Measurements from ENCODE around the gene ECT2L.

DNA sequence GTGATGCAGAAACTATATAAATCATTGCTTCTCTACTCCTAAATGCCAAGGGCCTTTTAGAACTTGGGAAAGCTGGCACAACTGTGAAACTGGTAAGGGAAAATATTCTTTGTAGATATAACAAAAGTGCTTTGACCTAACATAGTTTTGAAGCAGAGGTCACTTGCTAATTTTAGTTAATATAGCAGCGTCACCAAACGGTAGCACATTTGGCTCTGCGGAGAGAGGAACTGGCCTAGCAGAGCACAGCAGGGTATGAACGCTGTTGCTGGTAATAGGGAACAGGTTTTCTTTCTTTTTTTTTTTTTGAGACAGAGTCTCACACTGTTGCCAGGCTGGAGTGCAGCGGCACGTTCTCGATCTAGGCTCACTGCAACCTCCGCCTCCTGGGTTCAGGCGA is 67.4 kb downstream of the ECT2L start:
- TF ChIP-seq EZH2 (IDR thresholded peaks at IDR 0.05; ENCODE audit: low read depth, unreplicated experiment) (no peak), POLR2AphosphoS5 (IDR thresholded peaks at IDR 0.05; ENCODE audit: low read depth) (no peak), ZNF331 (CRISPR knock-in tag; IDR thresholded peaks at IDR 0.05; ENCODE audit: low read depth) (no peak), EZH2phosphoT487 (IDR thresholded peaks at IDR 0.05; ENCODE audit: unreplicated experiment) (no peak), CREB1 (CRISPR knock-in tag; IDR thresholded peaks at IDR 0.05; ENCODE audit: low read depth) (no peak), JUNB (IDR thresholded peaks at IDR 0.05; ENCODE audit: unreplicated experiment) (no peak), STAT1 (IDR thresholded peaks at IDR 0.05; ENCODE audit: unreplicated experiment) (no peak), NANOG (IDR thresholded peaks at IDR 0.05; ENCODE audit: borderline replicate concordance) (no peak)
- TF ChIP-seq, protein P1, sequence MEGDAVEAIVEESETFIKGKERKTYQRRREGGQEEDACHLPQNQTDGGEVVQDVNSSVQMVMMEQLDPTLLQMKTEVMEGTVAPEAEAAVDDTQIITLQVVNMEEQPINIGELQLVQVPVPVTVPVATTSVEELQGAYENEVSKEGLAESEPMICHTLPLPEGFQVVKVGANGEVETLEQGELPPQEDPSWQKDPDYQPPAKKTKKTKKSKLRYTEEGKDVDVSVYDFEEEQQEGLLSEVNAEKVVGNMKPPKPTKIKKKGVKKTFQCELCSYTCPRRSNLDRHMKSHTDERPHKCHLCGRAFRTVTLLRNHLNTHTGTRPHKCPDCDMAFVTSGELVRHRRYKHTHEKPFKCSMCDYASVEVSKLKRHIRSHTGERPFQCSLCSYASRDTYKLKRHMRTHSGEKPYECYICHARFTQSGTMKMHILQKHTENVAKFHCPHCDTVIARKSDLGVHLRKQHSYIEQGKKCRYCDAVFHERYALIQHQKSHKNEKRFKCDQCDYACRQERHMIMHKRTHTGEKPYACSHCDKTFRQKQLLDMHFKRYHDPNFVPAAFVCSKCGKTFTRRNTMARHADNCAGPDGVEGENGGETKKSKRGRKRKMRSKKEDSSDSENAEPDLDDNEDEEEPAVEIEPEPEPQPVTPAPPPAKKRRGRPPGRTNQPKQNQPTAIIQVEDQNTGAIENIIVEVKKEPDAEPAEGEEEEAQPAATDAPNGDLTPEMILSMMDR (conservative IDR thresholded peaks at IDR 0.05; ENCODE audit: low read depth in 2 of 2) = no peak
- TF ChIP-seq, protein P2, sequence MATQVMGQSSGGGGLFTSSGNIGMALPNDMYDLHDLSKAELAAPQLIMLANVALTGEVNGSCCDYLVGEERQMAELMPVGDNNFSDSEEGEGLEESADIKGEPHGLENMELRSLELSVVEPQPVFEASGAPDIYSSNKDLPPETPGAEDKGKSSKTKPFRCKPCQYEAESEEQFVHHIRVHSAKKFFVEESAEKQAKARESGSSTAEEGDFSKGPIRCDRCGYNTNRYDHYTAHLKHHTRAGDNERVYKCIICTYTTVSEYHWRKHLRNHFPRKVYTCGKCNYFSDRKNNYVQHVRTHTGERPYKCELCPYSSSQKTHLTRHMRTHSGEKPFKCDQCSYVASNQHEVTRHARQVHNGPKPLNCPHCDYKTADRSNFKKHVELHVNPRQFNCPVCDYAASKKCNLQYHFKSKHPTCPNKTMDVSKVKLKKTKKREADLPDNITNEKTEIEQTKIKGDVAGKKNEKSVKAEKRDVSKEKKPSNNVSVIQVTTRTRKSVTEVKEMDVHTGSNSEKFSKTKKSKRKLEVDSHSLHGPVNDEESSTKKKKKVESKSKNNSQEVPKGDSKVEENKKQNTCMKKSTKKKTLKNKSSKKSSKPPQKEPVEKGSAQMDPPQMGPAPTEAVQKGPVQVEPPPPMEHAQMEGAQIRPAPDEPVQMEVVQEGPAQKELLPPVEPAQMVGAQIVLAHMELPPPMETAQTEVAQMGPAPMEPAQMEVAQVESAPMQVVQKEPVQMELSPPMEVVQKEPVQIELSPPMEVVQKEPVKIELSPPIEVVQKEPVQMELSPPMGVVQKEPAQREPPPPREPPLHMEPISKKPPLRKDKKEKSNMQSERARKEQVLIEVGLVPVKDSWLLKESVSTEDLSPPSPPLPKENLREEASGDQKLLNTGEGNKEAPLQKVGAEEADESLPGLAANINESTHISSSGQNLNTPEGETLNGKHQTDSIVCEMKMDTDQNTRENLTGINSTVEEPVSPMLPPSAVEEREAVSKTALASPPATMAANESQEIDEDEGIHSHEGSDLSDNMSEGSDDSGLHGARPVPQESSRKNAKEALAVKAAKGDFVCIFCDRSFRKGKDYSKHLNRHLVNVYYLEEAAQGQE (IDR thresholded peaks at IDR 0.05; ENCODE audit: unreplicated experiment) = no peak
- TF ChIP-seq, protein P3, sequence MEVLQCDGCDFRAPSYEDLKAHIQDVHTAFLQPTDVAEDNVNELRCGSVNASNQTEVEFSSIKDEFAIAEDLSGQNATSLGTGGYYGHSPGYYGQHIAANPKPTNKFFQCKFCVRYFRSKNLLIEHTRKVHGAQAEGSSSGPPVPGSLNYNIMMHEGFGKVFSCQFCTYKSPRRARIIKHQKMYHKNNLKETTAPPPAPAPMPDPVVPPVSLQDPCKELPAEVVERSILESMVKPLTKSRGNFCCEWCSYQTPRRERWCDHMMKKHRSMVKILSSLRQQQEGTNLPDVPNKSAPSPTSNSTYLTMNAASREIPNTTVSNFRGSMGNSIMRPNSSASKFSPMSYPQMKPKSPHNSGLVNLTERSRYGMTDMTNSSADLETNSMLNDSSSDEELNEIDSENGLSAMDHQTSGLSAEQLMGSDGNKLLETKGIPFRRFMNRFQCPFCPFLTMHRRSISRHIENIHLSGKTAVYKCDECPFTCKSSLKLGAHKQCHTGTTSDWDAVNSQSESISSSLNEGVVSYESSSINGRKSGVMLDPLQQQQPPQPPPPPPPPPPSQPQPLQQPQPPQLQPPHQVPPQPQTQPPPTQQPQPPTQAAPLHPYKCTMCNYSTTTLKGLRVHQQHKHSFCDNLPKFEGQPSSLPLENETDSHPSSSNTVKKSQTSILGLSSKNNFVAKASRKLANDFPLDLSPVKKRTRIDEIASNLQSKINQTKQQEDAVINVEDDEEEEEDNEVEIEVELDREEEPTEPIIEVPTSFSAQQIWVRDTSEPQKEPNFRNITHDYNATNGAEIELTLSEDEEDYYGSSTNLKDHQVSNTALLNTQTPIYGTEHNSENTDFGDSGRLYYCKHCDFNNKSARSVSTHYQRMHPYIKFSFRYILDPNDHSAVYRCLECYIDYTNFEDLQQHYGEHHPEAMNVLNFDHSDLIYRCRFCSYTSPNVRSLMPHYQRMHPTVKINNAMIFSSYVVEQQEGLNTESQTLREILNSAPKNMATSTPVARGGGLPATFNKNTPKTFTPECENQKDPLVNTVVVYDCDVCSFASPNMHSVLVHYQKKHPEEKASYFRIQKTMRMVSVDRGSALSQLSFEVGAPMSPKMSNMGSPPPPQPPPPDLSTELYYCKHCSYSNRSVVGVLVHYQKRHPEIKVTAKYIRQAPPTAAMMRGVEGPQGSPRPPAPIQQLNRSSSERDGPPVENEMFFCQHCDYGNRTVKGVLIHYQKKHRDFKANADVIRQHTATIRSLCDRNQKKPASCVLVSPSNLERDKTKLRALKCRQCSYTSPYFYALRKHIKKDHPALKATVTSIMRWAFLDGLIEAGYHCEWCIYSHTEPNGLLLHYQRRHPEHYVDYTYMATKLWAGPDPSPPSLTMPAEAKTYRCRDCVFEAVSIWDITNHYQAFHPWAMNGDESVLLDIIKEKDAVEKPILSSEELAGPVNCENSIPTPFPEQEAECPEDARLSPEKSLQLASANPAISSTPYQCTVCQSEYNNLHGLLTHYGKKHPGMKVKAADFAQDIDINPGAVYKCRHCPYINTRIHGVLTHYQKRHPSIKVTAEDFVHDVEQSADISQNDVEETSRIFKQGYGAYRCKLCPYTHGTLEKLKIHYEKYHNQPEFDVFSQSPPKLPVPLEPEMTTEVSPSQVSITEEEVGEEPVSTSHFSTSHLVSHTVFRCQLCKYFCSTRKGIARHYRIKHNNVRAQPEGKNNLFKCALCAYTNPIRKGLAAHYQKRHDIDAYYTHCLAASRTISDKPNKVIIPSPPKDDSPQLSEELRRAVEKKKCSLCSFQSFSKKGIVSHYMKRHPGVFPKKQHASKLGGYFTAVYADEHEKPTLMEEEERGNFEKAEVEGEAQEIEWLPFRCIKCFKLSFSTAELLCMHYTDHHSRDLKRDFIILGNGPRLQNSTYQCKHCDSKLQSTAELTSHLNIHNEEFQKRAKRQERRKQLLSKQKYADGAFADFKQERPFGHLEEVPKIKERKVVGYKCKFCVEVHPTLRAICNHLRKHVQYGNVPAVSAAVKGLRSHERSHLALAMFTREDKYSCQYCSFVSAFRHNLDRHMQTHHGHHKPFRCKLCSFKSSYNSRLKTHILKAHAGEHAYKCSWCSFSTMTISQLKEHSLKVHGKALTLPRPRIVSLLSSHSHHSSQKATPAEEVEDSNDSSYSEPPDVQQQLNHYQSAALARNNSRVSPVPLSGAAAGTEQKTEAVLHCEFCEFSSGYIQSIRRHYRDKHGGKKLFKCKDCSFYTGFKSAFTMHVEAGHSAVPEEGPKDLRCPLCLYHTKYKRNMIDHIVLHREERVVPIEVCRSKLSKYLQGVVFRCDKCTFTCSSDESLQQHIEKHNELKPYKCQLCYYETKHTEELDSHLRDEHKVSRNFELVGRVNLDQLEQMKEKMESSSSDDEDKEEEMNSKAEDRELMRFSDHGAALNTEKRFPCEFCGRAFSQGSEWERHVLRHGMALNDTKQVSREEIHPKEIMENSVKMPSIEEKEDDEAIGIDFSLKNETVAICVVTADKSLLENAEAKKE (CRISPR knock-in tag; IDR thresholded peaks at IDR 0.05) = no peak
